HG02678 (cell line): ENCODE measurements around the gene GALNT9.

Source experiments
- ATAC-seq: cut with Tn5 transposase; IDR thresholded peaks from one replicate; pipeline ENCODE4 v1.9.1; 2021; ENCODE audit warnings: mild to moderate bottlenecking, moderate library complexity; ENCODE audit not compliant: unreplicated experiment

GALNT9 gene

GRCh38 chr12:132327336-132328171 is 1.8 kb downstream of the GALNT9 start:
- ATAC-seq = no peak

GRCh38 chr12:132326646-132327045 is 2.7 kb downstream of the GALNT9 start:
- no peak for ATAC-seq

- ATAC-seq = no peak
Measured at GRCh38 chr12:132325733-132326130, 3.7 kb downstream of the GALNT9 start.

- ATAC-seq = no peak
Measured at GRCh38 chr12:132324841-132325732, 4.3 kb downstream of the GALNT9 start.

GRCh38 chr12:132324173-132324572 is 5.2 kb downstream of the GALNT9 start:
- ATAC-seq = no peak

- ATAC-seq = no peak
Measured at GRCh38 chr12:132323171-132324010, 6.0 kb downstream of the GALNT9 start.

GRCh38 chr12:132322206-132323132 is 6.9 kb downstream of the GALNT9 start:
- no peak for ATAC-seq

GRCh38 chr12:132321321-132322118 is 7.9 kb downstream of the GALNT9 start:
- ATAC-seq = no peak

- no peak for ATAC-seq
Measured at GRCh38 chr12:132320767-132321211, 8.6 kb downstream of the GALNT9 start.

GRCh38 chr12:132319991-132320570 is 9.3 kb downstream of the GALNT9 start:
- no peak for ATAC-seq

- ATAC-seq = no peak
Measured at GRCh38 chr12:132319359-132319950, 9.9 kb downstream of the GALNT9 start.

GRCh38 chr12:132318618-132319033 is 10.8 kb downstream of the GALNT9 start:
- no peak for ATAC-seq

- no peak for ATAC-seq
Measured at GRCh38 chr12:132318135-132318534, 11.3 kb downstream of the GALNT9 start.

GRCh38 chr12:132317233-132317938 is 12.0 kb downstream of the GALNT9 start:
- no peak for ATAC-seq

- ATAC-seq = no peak
Measured at GRCh38 chr12:132316497-132317232, 12.7 kb downstream of the GALNT9 start.

- no peak for ATAC-seq
Measured at GRCh38 chr12:132315951-132316350, 13.4 kb downstream of the GALNT9 start.

GRCh38 chr12:132315507-132315906 is 13.9 kb downstream of the GALNT9 start:
- ATAC-seq = no peak
